Measurements from ENCODE around the gene NKX3-2.

Gene NKX3-2

GRCh38 chr4:13511101-13511500, 33.2 kb downstream of the NKX3-2 start:
- H3K4me3 Mint-ChIP-seq = no peak overlapping the region
- no peaks in the 10 kb centered on the region for H3K4me1 Mint-ChIP-seq
- H3K9me3 Mint-ChIP-seq = no peaks in the 10 kb centered on the region
- H3K36me3 Mint-ChIP-seq = no peaks in the 10 kb centered on the region
- no peak overlapping the region for H3K27ac Mint-ChIP-seq
- DNase-seq (ENCODE audit: low spot score in 2 of 2) (no peak), ATAC-seq (no peak)

DNA sequence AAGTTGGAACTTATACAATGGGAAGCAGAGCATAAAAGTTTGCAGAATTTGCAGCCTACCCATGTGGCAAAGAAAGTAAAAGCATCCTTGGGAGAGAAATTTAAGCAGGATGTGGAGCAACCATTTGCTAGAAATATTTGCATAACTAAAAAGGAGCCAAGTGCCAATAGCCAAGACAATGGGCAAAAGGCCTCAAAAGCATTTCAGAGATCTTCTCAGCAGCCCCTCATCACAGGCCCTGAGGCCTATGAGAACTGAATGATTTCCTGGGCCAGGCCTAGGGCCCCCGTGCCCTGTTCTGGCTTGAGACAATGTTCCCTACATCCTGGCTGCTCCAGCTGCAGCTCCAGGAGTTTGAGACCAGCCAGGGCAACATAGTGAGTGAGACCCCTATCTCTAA, 34.9 kb downstream of the NKX3-2 start:
- Mint-ChIP-seq H3K4me1 (no peaks in the 10 kb centered on the region), H3K27ac (no peak overlapping the region), H3K4me3 (no peak overlapping the region), H3K36me3 (no peaks in the 10 kb centered on the region), H3K9me3 (no peaks in the 10 kb centered on the region)
- ATAC-seq (no peak), DNase-seq (ENCODE audit: low spot score in 2 of 2) (no peak)

DNA sequence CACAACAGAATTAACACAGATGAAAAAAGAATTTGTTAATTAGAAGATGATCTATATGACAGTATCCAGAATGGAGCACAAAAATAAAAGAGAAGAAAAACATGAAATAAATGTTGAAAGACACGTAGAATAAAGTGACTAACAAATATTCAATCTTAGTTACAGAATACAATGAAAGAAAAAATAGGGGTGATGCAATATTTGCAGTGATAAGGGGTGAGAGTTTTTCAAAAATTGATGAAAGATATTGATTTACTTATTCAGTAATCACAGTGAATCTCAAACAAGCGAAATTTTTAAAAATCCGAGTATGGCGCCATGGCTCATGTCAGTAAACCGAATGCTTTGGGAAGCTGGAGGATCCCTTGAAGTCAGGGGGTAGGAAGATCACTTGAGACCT, 39.9 kb downstream of the NKX3-2 start:
- Mint-ChIP-seq H3K4me1 (no peaks in the 10 kb centered on the region), H3K36me3 (no peaks in the 10 kb centered on the region), H3K9me3 (no peaks in the 10 kb centered on the region), H3K4me3 (no peak overlapping the region), H3K27ac (no peak overlapping the region)
- DNase-seq (ENCODE audit: low spot score in 2 of 2) (no peak), ATAC-seq (no peak)

- ATAC-seq (no peak), DNase-seq (ENCODE audit: low spot score in 2 of 2) (no peak)
- Mint-ChIP-seq H3K4me1 (no peaks in the 10 kb centered on the region), H3K36me3 (no peaks in the 10 kb centered on the region), H3K27ac (no peak overlapping the region), H3K9me3 (no peaks in the 10 kb centered on the region), H3K4me3 (no peak overlapping the region)
Observed at GRCh38 chr4:13498469-13498868, 45.8 kb downstream of the NKX3-2 start.

DNA sequence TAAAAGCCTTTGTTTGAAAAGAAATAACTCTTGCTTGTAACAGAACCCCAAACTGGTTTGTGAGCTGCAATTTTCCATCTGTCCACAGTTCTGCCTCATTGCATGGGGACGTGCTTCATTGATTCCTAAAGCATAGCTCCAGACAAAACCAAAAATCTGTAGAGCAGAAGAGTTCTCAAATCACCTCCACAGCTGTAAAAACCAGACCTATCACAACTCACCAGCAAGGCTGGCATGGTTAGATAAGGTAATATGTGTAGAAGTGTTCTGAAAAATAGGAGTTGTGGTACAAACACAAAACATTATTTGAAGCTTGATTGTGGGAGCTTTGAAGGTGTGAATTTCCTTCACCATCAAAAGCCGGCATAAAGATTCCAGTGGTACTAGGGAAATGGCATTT, 47.7 kb downstream of the NKX3-2 start:
- Mint-ChIP-seq H3K27ac (no peak overlapping the region), H3K9me3 (no peaks in the 10 kb centered on the region), H3K4me1 (no peaks in the 10 kb centered on the region), H3K4me3 (no peak overlapping the region), H3K36me3 (no peaks in the 10 kb centered on the region)
- ATAC-seq (no peak), DNase-seq (ENCODE audit: low spot score in 2 of 2) (no peak)

GRCh38 chr4:13495753-13496152, 48.6 kb downstream of the NKX3-2 start:
- Mint-ChIP-seq H3K36me3 (no peaks in the 10 kb centered on the region), H3K9me3 (no peaks in the 10 kb centered on the region), H3K4me1 (no peaks in the 10 kb centered on the region), H3K4me3 (no peak overlapping the region), H3K27ac (no peak overlapping the region)
- ATAC-seq (no peak), DNase-seq (ENCODE audit: low spot score in 2 of 2) (no peak)

GRCh38 chr4:13493793-13494192, 50.5 kb downstream of the NKX3-2 start:
- no peaks in the 10 kb centered on the region for H3K4me1 Mint-ChIP-seq
- no peaks in the 10 kb centered on the region for H3K9me3 Mint-ChIP-seq
- ATAC-seq = no peak

GRCh38 chr4:13492747-13493146, 51.6 kb downstream of the NKX3-2 start:
- Mint-ChIP-seq H3K4me3 (no peak overlapping the region), H3K4me1 (no peaks in the 10 kb centered on the region), H3K36me3 (no peaks in the 10 kb centered on the region), H3K9me3 (no peaks in the 10 kb centered on the region), H3K27ac (no peak overlapping the region)
- DNase-seq (ENCODE audit: low spot score in 2 of 2) (no peak), ATAC-seq (no peak)

More at GRCh38 chr4:13493793-13494192, 50.5 kb downstream of the NKX3-2 start:
- no peaks in the 10 kb centered on the region for H3K36me3 Mint-ChIP-seq
- no peak overlapping the region for H3K27ac Mint-ChIP-seq
- DNase-seq (ENCODE audit: low spot score in 2 of 2) = no peak
- H3K4me3 Mint-ChIP-seq = no peak overlapping the region

Measured in stimulated activated effector memory CD8-positive, alpha-beta T cell treated with anti-CD3 and anti-CD28 coated beads, Interleukin-12 subunit alpha, Interleukin-12 subunit beta, amount 100 ng/mL, for 72 hours (primary cell).